Thoracic aorta (tissue), 2 donors: ENCODE measurements around the gene ZRANB3. TPM values are rescaled to one million over a fixed set of nuclear protein-coding genes. Genes with fewer than 3 reads are reported as not detected.

Experiments used
- ATAC-seq: fragments of 150-250 bp; one replicate; pipeline ENCODE4 v1.8.0; 2017; ENCODE audit warnings: low read depth; ENCODE audit not compliant: insufficient number of reproducible peaks, low FRiP score
- DNase-seq: peaks from one replicate; pipeline ENCODE4 v3.0.0-alpha.2; 2020; ENCODE audit warnings: low spot score
- H3K27ac ChIP-seq, 2 donors: fragments of 200-600 bp; sonication (generic); 1 replicate in 1 of 2; 2 replicates in 1 of 2; pipeline ENCODE4 v1.5.1; 2016; ENCODE audit warnings: mild to moderate bottlenecking in 2 of 2, moderate library complexity in 2 of 2
- H3K27me3 ChIP-seq: fragments of 200-600 bp; sonication (generic); replicated peaks from 2 replicates; pipeline ENCODE4 v1.6.0; 2016; ENCODE audit warnings: mild to moderate bottlenecking; ENCODE audit not compliant: insufficient read depth
- H3K36me3 ChIP-seq: fragments of 200-600 bp; sonication (generic); one replicate; pipeline ENCODE4 v1.5.1; 2016
- H3K4me1 ChIP-seq, 2 donors: fragments of 200-600 bp; sonication (generic); 1 replicate in 1 of 2; 2 replicates in 1 of 2; pipeline versions ENCODE4 v1.5.1 to v1.6.0; 2016; ENCODE audit warnings: low read depth in 2 of 2, mild to moderate bottlenecking in 1 of 2; ENCODE audit not compliant: control insufficient read depth in 1 of 2
- H3K4me3 ChIP-seq: fragments of 200-600 bp; sonication (generic); 2 replicates; pipeline ENCODE4 v1.5.1; 2016; ENCODE audit warnings: mild to moderate bottlenecking
- H3K9me3 ChIP-seq: fragments of 200-600 bp; sonication (generic); 2 replicates; pipeline ENCODE4 v1.5.1; 2016
- CTCF ChIP-seq: fragments of 200-600 bp; sonication (generic); IDR thresholded peaks from one replicate; pipeline ENCODE4 v1.5.1; 2019; ENCODE audit warnings: antibody characterized with exemption
- total RNA-seq, 2 donors: library from RNA; depleted of rRNA; stranded (reverse); fragments of >200 nt; gene quantifications; one replicate each; pipeline versions ENCODE4 v1.1.0 to v1.2.3, GENCODE V29; 2016

The ZRANB3 gene
- total RNA-seq, 2 donors from 2014 or later = 3.2 to 4.2 TPM

- Histone ChIP-seq H3K4me3 (no peak overlapping the region), H3K27ac (no peak overlapping the region), H3K36me3 (no peaks in the 10 kb centered on the region), H3K27me3 (no peaks in the 10 kb centered on the region), H3K4me1 (no peaks in the 10 kb centered on the region), H3K9me3 (no peaks in the 10 kb centered on the region)
- TF ChIP-seq CTCF = no peak
- DNase-seq = no peak
- ATAC-seq = no peak
Observed at GRCh38 chr2:135245071-135245470, 285.9 kb downstream of the ZRANB3 start.

- Histone ChIP-seq H3K9me3 (no peaks in the 10 kb centered on the region), H3K4me3 (no peak overlapping the region), H3K4me1 (no peaks in the 10 kb centered on the region), H3K27ac (no peak overlapping the region), H3K36me3 (no peaks in the 10 kb centered on the region), H3K27me3 (no peaks in the 10 kb centered on the region)
- TF ChIP-seq CTCF = no peak
- ATAC-seq = no peak
- no peak for DNase-seq
Observed at GRCh38 chr2:135238651-135239050, 292.4 kb downstream of the ZRANB3 start.

GRCh38 chr2:135230150-135230549 is 300.9 kb downstream of the ZRANB3 start:
- Histone ChIP-seq H3K9me3 (no peaks in the 10 kb centered on the region), H3K36me3 (no peaks in the 10 kb centered on the region), H3K4me1 (no peaks in the 10 kb centered on the region), H3K27ac (no peak overlapping the region), H3K4me3 (no peak overlapping the region), H3K27me3 (no peaks in the 10 kb centered on the region)
- no peak for TF ChIP-seq CTCF
- ATAC-seq = no peak
- DNase-seq = no peak

- ATAC-seq = no peak
- Histone ChIP-seq H3K27me3 (no peaks in the 10 kb centered on the region), H3K36me3 (no peaks in the 10 kb centered on the region), H3K9me3 (no peaks in the 10 kb centered on the region), H3K4me1 (no peaks in the 10 kb centered on the region), H3K4me3 (no peak overlapping the region), H3K27ac (no peak overlapping the region)
- no peak for TF ChIP-seq CTCF
- no peak for DNase-seq
Observed at GRCh38 chr2:135227386-135227785, 303.6 kb downstream of the ZRANB3 start.

GRCh38 chr2:135226961-135227360 is 304.1 kb downstream of the ZRANB3 start:
- Histone ChIP-seq H3K27ac (no peak overlapping the region), H3K4me3 (no peak overlapping the region), H3K9me3 (no peaks in the 10 kb centered on the region), H3K27me3 (no peaks in the 10 kb centered on the region), H3K4me1 (no peaks in the 10 kb centered on the region), H3K36me3 (no peaks in the 10 kb centered on the region)
- no peak for TF ChIP-seq CTCF
- ATAC-seq (no peak), DNase-seq (no peak)
